Anterior cingulate cortex (tissue), 58 donors: ENCODE results near the gene RCBTB2.
A peak's percentile ranks its signal among the peaks of the same experiment; 100 is the strongest.
"Not testable (repeated sequence)": the region's sequence is repeated elsewhere in the genome, so short reads cannot be mapped to it uniquely, and the experiment has no call there.

Experiments used
- DNase-seq, 58 donors: peaks; one replicate each; lab custom pipeline; 2025; lab: John Stamatoyannopoulos, UW

The RCBTB2 gene

DNA sequence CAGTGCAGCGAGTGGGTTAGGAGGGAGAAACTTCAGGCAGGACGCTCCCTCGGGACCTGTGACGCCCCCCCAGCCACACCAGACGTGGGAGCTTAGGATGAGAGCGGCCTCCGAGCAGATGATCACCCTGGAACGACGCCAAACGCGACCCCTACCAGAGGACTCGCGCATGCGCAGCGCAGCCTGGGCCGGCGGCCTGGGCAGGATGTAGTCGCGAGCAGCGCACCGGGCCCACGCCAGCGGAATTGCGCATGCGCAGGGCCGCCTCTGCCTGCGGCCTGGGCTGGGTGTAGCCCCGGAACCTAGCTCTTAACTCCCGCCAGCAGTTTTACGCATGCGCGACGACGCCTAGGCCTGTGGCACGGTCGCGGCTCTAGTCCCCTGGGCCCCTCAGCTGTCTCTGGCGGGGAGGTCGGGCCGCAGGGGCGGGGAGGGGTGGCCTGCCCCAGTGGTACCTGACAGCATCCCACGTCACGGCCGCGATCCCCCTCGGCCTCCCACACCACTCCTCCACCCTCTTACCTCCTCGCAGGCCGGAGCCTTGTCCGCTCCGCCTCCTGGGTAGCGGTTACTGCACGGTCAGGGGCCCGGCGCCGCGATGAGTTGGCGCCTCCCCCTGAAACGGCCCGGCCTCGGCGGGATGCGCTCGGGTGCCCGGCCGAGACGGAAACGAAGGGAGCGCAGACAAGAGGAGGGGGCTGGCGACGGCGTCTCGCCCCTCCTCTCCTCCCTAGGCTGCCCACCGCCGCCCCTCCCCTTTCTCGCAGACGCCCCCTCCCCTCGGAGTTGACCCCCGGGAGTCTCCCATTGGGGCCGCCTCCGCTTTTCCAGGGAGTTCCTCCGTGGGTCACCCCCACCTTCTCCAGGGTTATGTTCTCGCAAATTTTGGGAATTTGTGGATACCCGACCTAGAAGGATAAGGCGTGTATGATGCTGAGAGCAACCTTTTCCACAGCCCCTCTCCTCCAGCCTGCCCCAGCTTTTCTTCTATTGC, at the start of gene RCBTB2:
TSS of gene RCBTB2 (minus strand) at position 575 of the 994 bp plus-strand sequence. CDS start 11,141 bp downstream, outside the sequence.
- DNase-seq, result peak; percentile 71 to 99 (median 96)

DNA sequence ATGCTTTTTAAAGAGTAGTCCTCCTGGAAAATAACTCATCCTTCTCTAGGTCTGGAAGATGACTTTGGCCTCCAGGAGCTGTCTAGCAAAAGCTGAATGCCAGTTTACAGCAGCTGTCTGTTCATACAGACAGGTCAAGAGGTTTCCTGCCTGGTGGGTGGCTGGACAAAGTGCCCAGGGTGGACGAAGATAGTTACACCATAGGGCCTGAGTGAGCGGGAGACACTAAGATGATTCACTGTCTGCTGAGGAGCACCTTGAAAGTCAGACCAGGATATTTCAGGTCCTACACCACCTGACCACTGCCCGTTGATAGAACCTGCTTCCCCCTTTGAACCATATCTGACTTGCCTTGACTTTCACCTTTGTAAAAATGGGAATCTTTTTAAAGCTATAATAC, 49.2 kb upstream of the RCBTB2 start:
- DNase-seq, result no peak

DNA sequence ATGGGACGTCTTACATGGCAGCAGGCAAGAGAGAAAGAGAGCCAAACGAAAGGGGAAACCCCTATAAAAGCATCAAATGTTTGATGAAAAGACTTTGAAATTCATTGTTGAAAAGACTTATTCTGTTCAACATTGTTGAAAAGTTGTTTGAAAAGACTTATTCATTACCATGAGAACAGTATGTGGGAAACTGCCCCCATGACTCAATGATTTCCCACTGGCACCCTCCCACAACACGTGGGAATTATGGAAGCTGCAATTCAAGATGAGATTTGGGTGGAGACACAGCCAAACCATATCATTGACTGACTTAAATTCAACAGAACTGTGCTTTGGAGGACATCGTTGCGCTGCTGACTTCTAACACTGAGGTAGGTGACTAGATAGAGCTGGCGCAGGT, 48.0 kb upstream of the RCBTB2 start:
- no peak for DNase-seq

DNA sequence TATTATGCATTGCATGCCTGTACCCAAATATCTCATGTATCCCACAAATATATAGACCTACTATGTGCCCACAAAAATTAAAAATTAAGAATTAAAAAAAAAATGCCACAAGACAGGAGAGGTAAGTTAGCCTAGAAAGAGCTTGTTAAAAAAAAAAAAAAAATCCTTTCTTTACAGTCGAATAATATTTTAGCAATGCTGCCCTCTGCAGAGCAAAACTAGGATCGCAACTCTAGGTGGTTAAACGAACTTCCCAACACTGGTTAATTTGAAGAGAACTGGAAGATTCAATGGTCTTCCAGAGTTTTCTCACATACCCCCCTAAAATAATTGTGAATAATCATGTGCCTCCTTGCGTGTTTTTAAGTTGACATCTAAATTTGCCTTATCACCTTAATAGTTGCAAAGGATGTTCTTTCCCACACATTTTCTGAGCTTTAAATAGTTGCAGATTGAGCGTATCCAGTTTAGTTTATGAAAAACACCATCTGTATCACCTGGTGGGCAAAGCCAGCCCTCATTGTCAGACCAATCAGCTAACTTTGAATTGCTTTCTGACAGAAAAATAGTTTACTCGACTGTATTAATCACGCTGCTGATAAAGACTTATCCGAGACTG, 47.4 kb upstream of the RCBTB2 start:
- peak in 30 of 58 donors; percentile 6 to 82 (median 32) for DNase-seq

DNA sequence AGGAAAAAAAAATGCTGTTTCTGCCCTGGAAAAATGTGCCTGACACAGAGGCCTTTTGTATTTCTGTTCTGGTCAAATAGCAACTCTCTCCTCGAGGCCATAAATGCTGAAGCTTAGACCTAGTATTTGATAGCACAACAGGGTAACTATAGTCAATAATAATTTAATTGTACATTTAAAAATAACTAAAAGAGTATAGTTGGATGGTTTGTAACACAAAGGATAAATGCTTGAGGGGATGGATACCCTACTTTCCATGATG, 47.0 kb upstream of the RCBTB2 start:
- DNase-seq, result not testable (repeated sequence)

DNA sequence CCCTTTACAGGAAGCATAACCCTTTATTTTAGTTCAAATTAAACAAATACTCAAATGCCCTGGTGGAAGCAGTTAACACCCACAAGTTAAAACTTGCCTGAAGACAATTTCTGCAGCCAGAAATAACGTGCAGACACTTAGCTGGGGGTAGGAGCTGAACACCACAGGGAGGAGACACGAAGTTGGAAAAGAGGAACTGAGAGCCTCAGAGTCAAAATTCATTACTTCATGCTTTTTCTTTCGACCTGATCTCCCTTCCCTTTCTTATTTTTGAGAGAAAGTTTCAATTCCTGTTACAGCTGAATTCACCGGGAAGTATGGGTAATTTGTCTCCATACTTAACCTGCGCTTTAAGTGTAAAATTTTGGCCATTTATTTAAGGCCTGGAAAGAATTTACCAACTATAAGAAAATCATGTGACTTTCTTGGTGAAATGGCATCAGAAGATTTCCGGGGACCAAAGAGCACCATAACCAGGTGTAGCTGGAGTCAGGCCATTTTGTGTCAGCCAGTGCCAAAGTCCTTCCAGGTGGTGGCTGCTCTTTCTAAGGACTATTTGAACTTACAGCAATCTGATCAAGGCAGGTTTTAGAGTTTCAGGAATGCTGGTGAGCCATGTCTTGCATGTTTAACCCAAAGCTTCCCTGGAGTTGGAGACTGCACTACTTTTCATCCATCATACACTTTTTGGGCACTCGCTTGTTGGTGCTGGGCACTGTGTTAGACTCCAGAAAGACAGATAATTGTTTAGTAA, 46.5 kb upstream of the RCBTB2 start:
- DNase-seq, result peak in 2 of 58 donors; percentile 12 to 38

DNA sequence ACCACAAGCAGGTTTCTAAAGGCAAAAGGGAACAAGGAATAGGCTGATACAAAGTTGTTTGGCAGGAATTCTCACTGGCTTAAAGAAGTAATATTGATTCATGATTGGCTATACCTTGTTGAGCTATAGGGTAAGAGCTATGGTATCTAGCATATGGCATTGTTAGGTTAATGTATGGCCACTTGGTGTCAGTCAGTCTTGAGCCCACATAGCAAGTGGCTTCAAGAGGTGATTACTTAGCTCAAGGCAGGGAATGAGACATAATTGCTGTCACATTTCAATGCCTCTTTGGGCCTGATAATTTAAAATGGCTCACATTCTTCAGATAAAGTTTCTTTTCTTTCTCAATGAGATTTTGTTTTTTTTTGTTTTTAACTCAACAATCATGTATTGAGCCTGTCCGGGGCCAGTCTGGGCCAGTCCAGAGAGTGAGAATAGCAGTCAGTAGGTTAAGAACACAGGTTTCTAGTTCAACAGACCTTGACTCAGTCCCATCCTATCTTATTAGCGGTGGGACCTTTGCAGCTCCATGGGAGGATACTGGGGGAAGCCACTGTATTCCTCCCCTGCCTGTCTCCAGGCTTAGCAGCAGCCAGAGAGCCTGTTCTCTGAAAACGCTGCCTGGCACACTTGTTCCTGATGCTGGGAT, 45.8 kb upstream of the RCBTB2 start:
- no peak for DNase-seq

DNA sequence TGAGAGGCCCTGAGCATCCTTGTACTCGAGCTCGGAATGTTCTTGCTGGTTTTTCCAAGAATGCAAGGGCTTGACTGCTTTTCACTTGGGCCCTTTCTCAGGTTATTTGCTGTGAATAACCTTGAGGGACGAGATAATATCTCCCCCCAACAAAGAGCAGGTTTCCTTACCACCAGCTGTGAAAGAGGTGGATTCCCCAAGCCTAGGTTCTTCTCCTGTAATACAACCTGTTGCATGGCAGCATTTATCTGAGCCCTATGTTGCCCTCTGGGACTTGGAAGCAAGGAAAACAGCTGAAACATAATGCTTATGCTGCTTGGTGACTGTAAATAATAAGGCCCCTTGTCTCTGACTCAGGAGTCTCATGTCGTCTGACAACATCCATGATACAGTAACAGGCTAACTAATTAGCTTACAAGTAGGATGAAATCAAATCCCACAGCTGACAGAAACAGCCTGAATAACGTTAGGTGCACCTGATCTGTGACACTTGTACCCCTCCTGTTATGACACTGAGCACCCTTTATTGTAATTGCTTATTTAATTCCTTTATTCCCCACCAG, 43.6 kb upstream of the RCBTB2 start:
- no peak for DNase-seq

DNA sequence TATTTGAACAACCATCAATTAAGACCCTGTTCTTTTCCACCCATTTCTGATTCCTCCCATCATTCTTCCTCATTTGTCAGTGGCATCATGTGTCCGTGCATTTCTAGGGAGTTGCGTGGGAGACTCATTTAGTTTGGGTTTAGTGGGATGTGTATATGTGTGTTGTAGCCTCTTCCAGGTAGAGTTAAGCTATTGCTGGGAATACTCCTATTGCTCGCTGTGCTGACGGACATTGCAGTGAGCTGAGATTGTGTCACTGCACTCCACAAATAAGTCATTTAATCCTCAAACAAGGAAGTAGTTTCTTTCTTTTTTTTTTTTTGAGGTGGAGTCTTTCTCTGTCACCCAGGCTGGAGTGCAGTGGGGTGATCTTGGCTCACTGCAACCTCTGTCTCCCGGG, 42.2 kb upstream of the RCBTB2 start:
- no peak for DNase-seq

DNA sequence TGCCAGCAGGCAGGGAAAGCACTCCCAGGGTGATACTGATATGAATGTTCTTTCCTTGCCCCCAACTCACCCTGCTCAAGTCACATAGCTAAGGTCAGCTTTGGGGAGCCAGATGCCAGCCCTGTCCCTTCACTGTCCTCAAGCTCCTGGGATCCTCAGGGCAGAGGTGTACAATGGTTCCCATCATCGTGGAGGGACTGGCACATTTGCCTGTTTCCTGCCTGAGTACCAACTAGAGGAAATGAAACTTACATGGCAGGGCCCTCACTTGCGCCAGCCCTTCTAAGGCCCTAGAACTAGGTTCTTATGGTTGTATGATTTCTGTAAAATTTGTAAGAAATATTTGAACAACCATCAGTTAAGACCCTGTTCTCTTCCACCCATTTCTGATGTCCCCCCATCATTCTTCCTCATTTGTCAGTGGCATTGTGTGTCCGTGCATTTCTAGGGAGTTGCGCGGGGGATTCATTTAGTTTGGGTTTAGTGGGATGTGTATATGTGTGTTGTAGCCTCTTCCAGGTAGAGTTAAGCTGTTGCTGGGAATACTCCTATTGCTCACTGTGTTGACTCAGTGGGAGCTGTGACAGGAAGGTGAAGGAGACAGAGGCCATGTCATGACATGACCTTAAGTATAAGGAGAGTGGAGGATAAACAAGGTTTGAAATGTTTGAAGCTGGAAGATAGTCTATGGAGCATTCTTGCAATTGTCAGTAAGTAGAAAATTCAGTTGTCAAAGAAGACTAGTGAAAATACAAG, 41.3 kb upstream of the RCBTB2 start:
- DNase-seq, result peak in 1 of 58 donors; percentile 6

DNA sequence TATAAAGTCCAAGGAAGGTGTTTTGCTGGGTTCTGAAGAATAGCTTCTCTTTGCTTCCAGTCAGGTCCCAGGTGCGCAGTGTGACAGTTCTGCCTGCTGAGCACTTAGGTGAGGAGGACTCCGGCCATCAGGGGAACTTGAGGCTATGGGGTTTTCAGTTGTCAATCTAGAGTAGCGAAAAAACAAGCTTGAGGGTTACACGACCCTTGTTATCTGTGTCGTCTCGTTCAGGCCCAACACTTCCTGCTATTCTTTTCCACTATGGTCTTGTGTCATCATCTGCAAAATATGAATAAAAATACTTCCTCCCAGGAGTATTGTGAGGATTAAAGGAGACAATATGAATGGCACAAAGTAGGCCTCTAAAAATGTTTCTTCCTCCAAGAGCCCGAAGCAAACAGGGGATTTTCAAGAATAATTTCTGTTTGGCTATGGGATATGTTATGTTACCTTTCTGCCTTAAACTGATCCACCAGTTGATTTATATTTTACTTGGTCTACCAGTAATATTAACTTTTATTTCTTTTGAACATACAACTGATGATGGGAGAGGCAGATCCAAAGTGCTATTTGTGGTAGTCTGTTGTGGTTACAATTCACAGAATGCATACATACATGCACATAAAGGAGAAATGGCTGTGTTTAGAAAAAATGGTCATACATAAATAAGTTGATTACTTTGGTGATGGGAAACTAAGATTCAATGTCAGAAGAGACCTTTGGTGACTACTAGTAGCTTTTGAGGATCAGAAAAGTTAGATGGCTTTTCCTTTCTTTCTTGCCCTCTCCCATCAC, 40.5 kb upstream of the RCBTB2 start:
- no peak for DNase-seq

DNA sequence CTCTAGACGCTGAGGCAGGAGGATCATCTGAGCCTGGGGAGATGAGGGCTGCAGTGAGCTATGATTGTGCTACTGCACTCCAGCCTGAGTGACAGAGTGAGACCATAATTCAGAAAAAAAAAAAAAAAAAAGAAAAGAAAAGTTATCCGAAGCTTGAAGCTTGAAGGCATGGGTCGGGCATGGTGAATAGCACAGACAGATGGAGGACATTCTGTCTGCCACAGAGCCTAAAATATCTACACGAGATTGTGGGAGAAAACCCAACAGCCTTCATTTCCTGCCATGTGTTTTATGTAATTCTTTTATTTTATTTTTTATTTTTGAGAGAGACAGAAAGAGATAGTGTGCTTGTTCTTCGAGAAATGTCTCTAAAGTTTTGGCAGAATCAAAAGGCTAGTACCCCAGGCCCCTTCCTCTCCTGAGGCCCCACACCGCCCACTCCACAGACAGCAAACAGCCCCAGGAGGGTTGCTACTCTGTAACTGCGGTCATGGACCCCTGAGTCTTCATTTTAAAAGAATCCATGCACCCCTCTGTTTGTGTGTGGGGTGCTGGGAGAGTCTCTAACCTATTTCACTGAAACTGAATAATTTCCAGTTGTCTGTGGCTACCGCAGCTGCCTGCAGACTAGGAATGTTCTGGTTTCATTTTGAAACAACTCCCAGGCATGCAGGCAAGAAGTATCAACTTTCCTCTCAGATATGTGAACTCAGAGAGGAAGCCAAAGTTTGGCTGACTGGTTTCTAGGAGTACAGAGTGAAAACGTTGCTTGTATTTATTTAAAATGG, 38.4 kb upstream of the RCBTB2 start:
- peak in 3 of 58 donors; percentile 13 to 38 (median 17) for DNase-seq

DNA sequence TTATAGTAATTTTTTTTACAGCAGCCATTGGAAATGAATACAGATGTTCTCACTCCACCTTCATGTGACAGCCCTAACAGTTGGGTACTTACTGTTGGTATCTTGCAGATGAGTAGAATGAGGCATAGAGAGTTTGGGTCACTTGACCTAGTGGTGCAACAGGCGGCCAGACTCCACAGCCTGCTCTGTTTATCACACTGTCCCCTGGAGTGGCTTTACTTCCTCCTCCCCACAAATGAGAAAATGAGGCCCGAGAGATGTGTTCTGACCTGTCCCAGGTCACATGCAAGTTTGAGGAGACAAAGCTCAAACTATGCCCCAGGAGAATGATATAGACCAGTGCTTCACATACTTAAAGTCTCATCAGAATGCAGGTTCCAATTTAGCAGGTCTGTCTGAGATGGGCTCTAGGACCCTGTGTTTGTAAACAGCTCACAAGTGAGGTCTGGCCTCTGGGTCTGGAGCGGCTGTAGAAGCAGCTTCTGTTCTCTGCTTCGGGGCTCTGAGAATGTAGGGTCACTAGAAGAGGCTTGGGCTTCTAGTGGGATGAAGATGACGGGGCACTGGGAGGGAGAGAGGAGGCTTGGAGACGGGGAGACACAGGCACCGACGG, 37.4 kb upstream of the RCBTB2 start:
- DNase-seq, result peak in 1 of 58 donors; percentile 21

DNA sequence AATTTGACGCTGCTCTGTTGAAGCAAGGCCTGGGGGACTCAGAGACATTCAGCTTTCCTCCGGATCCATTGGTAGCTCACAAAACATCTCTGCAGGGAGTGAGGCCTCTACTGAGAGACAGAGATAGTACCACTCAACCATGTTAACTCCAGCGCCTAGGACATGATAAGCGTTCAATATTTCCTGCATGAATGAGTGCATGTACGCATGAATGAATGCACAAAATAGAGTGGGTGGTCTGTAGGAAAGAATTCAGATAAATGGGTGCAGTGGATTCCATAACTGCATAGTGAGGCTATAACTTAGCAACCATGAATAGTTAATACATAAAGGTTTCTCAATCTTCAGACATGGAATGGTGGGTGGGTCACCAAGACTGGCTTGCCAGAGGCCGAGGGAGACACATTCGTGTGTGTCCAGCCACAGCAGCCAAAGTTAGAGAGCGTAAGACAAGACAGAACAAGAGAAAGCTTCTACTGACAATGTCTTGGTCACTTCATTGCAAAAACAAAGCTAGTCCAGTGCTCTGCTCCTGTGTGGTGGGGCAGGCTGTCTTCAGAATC, 36.3 kb upstream of the RCBTB2 start:
- no peak for DNase-seq

DNA sequence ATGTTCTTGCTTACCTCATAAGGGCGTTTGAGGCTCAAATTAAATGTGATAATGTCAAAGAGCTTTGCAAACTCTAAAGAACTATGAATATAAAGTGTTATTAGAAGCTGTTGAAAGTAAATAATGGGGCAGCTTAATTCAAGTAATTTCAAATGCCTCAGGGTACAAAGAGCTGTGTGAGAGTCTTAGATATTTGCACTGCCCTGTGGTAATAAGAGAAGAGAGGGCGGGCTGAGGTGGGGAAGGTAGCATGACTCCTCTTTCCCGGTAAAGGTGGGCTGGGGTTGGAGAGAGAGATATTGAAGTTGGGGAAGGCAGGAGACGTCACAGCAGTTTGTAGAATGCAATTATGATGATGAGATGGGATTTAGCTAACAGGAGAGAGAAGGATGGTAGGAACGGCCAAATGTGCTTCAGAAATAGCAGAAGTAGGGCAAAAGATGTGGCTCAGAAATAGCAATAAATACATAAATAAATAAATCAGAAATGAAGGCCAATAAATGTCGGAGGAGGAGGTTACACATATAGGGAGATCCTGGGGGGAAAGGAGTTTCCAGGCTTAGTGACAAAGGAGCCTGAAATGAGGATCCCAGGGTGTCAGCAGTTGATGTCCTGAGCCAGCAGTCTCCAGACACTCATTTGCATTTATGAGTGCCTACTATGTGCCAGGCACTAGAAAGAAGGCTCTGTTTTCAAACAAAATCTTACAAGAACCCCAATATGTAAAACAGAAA, 35.7 kb upstream of the RCBTB2 start:
- no peak for DNase-seq
